Activated CD8-positive, alpha-beta memory T cell treated with anti-CD3 and anti-CD28 coated beads, Interleukin-2, amount 50 U/mL, for 1 hour (primary cell): Measurements from ENCODE around the gene ADGRF1.
"Not testable (repeated sequence)": the region's sequence is repeated elsewhere in the genome, so short reads cannot be mapped to it uniquely, and the experiment has no call there.

Experiments used
- DNase-seq: peaks from one replicate; pipeline ENCODE4 v3.0.0-alpha.2; 2020; ENCODE audit errors: extremely low read depth

ADGRF1 gene

GRCh38 chr6:47042275-47042791 is at the start of gene ADGRF1:
TSS of gene ADGRF1 (minus strand) at chr6:47042332. CDS start at chr6:47029061, 13,271 bp downstream.
- no peak for DNase-seq

GRCh38 chr6:47090881-47091280 is 48.7 kb upstream of the ADGRF1 start:
- no peak for DNase-seq

GRCh38 chr6:47089473-47089872 is 47.3 kb upstream of the ADGRF1 start:
- DNase-seq, result not testable (repeated sequence)

GRCh38 chr6:47086051-47086770 is 44.1 kb upstream of the ADGRF1 start:
- DNase-seq, result no peak

- no peak for DNase-seq
These were observed 42.5 kb upstream of the ADGRF1 start for GRCh38 chr6:47084610-47085009.

- no peak for DNase-seq
These were observed 41.5 kb upstream of the ADGRF1 start for GRCh38 chr6:47083586-47084047.

- DNase-seq, result no peak
These were observed 38.0 kb upstream of the ADGRF1 start for GRCh38 chr6:47080083-47080596.

GRCh38 chr6:47079638-47080037 is 37.5 kb upstream of the ADGRF1 start:
- DNase-seq, result no peak

GRCh38 chr6:47078991-47079390 is 36.9 kb upstream of the ADGRF1 start:
- no peak for DNase-seq

- no peak for DNase-seq
These were observed 34.6 kb upstream of the ADGRF1 start for GRCh38 chr6:47076422-47077344.

- no peak for DNase-seq
These were observed 33.7 kb upstream of the ADGRF1 start for GRCh38 chr6:47075741-47076421.

- DNase-seq, result no peak
These were observed 33.0 kb upstream of the ADGRF1 start for GRCh38 chr6:47075168-47075567.

GRCh38 chr6:47073125-47074110 is 31.3 kb upstream of the ADGRF1 start:
- no peak for DNase-seq

GRCh38 chr6:47072667-47073066 is 30.5 kb upstream of the ADGRF1 start:
- no peak for DNase-seq

GRCh38 chr6:47071681-47072080 is 29.5 kb upstream of the ADGRF1 start:
- DNase-seq, result no peak

- DNase-seq, result no peak
These were observed 28.3 kb upstream of the ADGRF1 start for GRCh38 chr6:47070461-47070860.

GRCh38 chr6:47069156-47069555 is 27.0 kb upstream of the ADGRF1 start:
- no peak for DNase-seq

GRCh38 chr6:47066418-47066817 is 24.3 kb upstream of the ADGRF1 start:
- DNase-seq, result no peak

GRCh38 chr6:47064274-47064673 is 22.1 kb upstream of the ADGRF1 start:
- DNase-seq, result no peak

GRCh38 chr6:47062346-47062745 is 20.2 kb upstream of the ADGRF1 start:
- no peak for DNase-seq
